GM11168 (cell line): ENCODE results near the gene GRIA1.

Experiments used
- in situ Hi-C: fragments of 300-500 bp; cut with MboI; formaldehyde crosslinking; loops from one replicate; pipeline ENCODE4 v1.12.0; 2022; ENCODE audit warnings: low sequenced_read_pairs; ENCODE audit not compliant: unreplicated experiment

Gene GRIA1

GRCh38 chr5:153594785-153595184 lies 104.3 kb downstream of the GRIA1 start:
- in situ Hi-C loops: no loop called here

- in situ Hi-C loops: no loop called here
These were observed 107.6 kb downstream of the GRIA1 start for GRCh38 chr5:153598099-153598498.

GRCh38 chr5:153601377-153601776 lies 110.9 kb downstream of the GRIA1 start:
- in situ Hi-C loops: no loop called here

- in situ Hi-C loops: no loop called here
These were observed 114.9 kb downstream of the GRIA1 start for GRCh38 chr5:153605386-153605785.

- in situ Hi-C loops: no loop called here
These were observed 119.5 kb downstream of the GRIA1 start for GRCh38 chr5:153610009-153610408.

GRCh38 chr5:153610811-153611210 lies 120.3 kb downstream of the GRIA1 start:
- in situ Hi-C loops: no loop called here

GRCh38 chr5:153613144-153613543 lies 122.7 kb downstream of the GRIA1 start:
- in situ Hi-C loops: no loop called here

GRCh38 chr5:153613672-153614071 lies 123.2 kb downstream of the GRIA1 start:
- in situ Hi-C loops: no loop called here

- in situ Hi-C loops: no loop called here
These were observed 126.7 kb downstream of the GRIA1 start for GRCh38 chr5:153617190-153617589.

- in situ Hi-C loops: no loop called here
These were observed 127.8 kb downstream of the GRIA1 start for GRCh38 chr5:153618307-153618706.

- in situ Hi-C loops: no loop called here
These were observed 128.4 kb downstream of the GRIA1 start for GRCh38 chr5:153618867-153619266.

- in situ Hi-C loops: no loop called here
These were observed 129.3 kb downstream of the GRIA1 start for GRCh38 chr5:153619771-153620170.

GRCh38 chr5:153623124-153623523 lies 132.7 kb downstream of the GRIA1 start:
- in situ Hi-C loops: no loop called here

GRCh38 chr5:153623751-153624450 lies 133.4 kb downstream of the GRIA1 start:
- in situ Hi-C loops: no loop called here

GRCh38 chr5:153624451-153624765 lies 133.9 kb downstream of the GRIA1 start:
- in situ Hi-C loops: no loop called here

GRCh38 chr5:153625826-153626354 lies 135.4 kb downstream of the GRIA1 start:
- in situ Hi-C loops: no loop called here

GRCh38 chr5:153626836-153627235 lies 136.4 kb downstream of the GRIA1 start:
- in situ Hi-C loops: no loop called here

- in situ Hi-C loops: no loop called here
These were observed 138.8 kb downstream of the GRIA1 start for GRCh38 chr5:153629027-153629895.

- in situ Hi-C loops: no loop called here
These were observed 140.1 kb downstream of the GRIA1 start for GRCh38 chr5:153630546-153630945.

GRCh38 chr5:153632748-153633290 lies 142.3 kb downstream of the GRIA1 start:
- in situ Hi-C loops: no loop called here
